HG03460 (cell line): ENCODE results near the gene JMJD6.

ENCODE experiments used
- ATAC-seq: cut with Tn5 transposase; IDR thresholded peaks from one replicate; pipeline ENCODE4 v1.9.1; 2021; ENCODE audit not compliant: unreplicated experiment

JMJD6 gene

DNA sequence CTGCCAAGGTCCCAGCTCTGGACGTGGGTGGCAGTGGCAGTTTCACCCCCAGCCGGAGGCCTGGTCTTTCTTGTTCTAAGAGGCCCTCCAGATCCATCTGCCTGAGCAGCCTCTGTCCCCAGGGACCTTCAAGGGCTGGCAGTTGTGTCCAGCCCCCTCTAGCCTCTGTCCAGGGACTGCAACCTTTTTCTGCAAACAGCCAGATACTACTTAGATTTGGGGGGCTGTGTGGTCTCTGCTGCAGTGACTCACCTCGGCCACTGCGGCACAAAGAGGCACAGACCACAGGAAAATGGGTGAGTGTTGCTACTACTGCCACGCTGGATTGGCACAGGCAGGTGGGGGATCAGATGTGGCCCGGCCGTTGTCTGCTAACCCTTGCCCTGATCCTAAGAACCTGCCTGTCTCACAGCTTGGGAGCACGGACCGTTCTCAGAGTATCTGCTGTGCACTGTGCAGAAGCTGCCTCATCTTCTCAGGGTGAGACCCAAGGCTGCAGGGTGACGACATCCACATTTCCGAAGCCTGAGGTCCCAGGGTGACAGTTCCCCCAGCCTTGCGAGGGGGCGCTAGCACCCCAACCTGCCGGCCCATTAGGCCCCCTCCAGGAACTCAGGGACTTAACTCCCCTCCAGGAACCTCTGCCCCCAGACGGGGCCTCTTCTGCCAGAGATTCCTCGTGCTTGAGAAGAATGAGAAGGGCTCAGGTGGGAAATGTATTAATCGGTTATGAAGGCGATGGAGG, 43.2 kb downstream of the JMJD6 start:
- no peak for ATAC-seq

- no peak for ATAC-seq
Measured at GRCh38 chr17:76682296-76682695, 44.1 kb downstream of the JMJD6 start.

DNA sequence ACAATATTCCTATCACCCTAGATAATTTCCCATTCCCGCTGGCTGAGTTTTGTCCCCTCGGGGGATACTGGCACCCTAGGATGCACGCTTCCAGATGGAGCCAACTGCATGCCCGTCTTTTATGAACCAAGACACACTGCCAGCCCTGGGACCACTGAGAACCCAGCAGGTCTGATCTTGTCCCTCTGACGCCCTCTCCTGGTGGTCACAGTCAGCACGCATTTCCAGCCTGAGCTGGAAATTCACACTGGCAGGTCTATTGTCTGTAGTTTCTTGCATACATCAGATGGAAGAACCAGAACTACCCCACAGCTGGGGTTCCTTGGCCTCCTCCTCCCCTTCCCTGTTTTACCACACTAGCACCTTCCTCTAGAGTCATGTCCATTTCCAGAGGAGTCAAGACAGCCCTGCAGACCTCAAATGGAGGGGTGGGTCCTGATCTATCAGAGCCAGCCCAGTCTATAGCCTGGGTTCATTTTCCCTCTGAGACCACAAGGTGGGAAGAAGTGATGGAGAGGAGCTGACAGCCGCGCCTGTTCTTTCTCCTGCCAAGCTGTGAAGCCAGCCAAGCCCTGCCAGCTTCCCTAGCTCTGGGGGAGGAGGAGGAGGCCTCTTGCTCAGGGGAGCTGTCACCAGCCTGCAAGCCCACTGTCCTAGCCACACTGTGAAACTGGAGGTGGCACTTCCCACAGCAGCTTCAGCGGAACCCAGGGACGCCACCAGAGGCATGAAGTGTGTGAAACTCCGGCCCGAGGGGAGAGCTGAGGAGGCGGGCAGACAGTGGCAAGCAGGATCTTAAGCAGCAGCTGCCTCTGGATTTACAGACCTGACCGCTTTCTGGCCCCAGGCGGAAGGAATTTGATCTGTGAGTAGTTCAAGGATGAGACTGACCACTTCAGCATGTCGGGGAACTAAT, 44.9 kb downstream of the JMJD6 start:
- ATAC-seq = no peak

- no peak for ATAC-seq
Measured at GRCh38 chr17:76679239-76679638, 47.2 kb downstream of the JMJD6 start.

GRCh38 chr17:76678330-76678729, 48.1 kb downstream of the JMJD6 start:
- ATAC-seq = no peak

DNA sequence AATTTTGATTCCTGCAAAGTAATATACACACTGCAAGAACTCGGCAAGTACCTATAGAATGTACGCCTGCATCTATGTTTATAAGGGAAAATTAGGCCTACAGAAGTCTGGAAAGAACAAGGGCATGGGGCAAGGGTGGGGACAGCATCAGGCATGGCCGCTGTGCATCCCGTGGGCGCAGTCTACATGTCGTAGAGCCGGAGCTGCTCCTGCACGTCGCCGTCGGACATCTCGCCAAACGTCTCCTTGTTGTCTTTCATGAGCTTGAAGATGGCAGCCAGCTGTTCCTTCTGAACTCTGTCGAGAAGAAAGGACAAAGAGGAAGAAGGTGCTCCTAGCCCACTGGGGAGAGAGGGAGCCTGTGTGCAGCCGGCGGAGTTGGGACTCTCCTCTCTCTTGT, 49.0 kb downstream of the JMJD6 start:
- no peak for ATAC-seq

DNA sequence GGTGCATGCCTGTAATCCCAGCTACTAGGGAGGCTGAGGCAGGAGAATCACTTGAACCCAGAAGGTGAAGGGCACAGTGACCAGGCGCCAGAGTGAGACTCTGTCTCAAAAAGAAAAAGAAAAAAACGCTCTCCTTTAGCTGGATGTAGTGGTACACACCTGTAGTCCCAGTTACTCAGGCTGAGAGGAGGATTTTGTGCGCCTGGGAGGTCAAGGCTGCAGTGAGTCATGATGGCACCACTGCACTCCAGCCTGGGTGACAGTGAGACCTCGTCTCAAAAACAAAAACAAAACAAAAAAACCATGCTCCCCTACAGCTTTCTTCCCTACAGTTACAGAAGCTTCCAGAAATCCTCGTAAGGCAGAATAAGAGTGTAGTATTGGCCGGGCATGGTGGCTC, 49.8 kb downstream of the JMJD6 start:
- ATAC-seq = no peak

DNA sequence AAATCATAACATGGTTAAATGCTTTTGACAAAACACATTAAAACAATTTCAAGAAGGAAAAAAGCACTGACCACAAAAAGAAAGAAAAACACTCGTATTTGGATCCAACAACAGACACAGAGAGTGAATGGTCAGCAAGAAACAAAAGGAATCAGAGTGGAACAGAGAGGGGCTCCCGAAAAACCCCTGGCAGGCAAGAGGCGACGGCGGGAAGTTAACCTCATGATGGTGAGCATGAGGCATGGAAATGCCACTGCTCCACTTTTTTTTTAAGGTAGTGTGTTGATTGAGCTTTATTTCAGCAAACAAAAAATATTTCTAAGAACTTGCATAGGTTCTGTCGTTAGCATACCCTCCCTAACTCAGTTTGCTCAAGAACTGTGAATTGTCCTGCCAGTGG, 50.8 kb downstream of the JMJD6 start:
- ATAC-seq = no peak

DNA sequence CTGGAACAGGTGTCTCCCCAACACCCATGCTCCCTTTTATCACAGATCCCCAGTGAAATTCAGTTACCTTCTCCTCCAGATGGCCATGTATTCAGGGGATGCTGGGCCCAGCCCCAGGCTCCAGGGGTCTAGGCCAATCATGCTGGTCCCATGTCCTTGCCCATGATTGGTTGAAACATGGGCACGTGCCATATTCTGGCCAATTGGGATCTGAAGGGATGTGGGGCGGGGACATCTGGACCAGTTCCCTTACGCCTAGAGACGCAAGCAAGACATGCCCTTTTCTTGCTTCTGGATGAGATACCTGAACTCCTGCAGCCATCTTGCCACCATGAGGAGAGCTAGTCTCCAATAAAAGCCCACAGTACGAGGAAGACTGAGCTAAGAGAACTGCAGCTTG, 51.8 kb downstream of the JMJD6 start:
- no peak for ATAC-seq

DNA sequence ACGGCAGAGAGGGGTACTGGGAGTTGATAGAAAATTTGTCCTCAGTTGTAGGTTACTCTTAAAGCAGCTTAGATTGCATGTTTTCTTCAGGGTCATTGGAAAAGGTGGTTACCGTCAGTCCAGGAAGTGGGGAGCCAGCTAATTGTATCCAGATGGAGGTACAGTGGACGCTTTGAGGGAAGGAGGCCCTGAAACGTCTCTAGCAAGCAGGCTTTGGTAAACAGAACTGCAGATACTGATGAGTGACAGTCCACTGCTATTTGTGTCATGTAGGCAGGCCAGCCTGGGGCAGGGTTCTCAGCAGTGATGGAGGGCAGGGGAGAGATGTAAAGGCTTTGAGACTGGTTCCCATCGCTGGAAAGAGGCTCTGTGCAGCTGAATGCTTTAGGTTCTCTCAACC, 52.7 kb downstream of the JMJD6 start:
- ATAC-seq = no peak

GRCh38 chr17:76672892-76673291, 53.5 kb downstream of the JMJD6 start:
- ATAC-seq = no peak

GRCh38 chr17:76672270-76672851, 54.0 kb downstream of the JMJD6 start:
- no peak for ATAC-seq

GRCh38 chr17:76671912-76672262, 54.5 kb downstream of the JMJD6 start:
- ATAC-seq = peak; percentile 6

DNA sequence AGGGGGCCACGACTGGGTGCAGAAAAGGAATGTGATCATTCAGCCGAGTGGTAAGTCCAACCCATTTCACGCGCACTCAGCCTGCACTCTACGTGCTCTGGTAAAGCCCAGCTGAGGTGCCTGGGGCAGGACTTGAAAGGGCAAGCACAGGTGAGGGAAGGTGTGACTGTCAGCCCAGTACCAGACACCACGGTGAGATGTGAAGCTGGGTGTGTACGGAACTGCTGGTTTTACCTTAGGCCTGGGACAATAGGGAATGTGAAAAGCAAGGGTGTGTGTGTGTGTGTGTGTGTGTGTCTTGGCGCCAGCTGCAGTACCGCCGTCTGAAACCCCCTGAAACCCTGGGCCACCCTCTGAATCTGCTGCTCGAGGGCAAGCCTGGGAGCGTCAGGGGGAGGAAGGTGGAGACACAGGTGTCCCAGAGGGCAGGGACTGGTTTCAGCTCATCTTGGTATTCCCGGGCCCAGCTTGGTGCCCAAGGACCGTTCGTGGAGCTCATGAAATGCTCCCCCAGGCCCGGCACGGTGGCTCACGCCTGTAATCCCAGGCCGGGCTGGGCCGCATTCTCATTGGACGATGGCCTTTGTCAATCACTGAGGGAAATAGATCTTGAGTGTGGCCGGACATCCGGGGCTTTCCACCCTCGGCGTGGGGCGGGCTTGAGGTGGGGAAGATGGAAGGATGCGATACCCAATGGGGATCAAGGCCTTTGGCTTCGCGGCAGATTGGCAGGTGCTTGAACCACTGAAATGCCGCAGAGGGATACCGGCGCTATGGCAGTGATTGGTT, 55.1 kb downstream of the JMJD6 start:
- ATAC-seq = peak; percentile 96

- no peak for ATAC-seq
Measured at GRCh38 chr17:76670718-76671122, 55.7 kb downstream of the JMJD6 start.

DNA sequence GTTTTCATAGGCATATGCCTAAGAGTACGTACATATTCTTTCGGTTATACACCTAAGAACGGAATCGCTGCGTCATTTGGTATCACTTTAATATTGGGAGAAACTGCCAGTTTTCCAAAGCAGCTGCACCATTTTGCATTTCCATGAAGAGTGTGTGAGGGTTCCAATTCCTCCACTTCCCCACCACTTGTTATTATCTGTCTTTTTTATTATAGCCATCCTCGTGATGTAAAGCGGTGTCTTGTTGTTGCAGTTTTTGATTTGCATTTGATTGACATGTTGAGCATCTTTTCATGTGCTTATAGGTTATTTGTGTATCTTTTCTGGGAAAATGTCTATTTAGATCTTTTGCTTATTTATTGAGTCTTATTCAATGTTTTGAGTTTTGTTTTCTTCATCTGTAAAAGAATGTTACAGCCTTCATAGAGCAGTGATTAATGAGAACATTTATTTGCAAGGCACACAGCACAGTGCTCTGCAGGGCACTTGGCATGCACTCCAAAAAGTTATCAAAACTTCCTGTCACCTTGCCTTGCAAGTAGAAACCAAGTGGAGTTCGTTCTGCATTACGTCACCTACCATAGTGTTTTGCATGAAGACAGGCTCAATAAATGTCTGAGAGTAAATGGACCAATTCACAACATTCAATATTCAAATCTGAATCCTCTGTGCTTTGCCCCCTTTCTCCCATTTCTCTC, 56.2 kb downstream of the JMJD6 start:
- no peak for ATAC-seq
